Epithelial cell of proximal tubule (primary cell): ENCODE measurements around the gene CEP250. TPM values are rescaled to one million over a fixed set of nuclear protein-coding genes. Genes with fewer than 3 reads are reported as not detected.

ENCODE experiments used
- DNase-seq: peaks from one replicate; pipeline ENCODE4 v3.0.0-alpha.2; 2011; ENCODE audit warnings: low read depth
- H3K4me3 ChIP-seq: 2 replicates; pipeline ENCODE4 v1.5.1; 2011; ENCODE audit warnings: low read depth, mild to moderate bottlenecking, low read length
- total RNA-seq: library from RNA; depleted of rRNA; stranded (reverse); fragments of >200 nt; gene quantifications from 2 replicates; pipeline ENCODE4 v1.2.3, GENCODE V29; 2015
- TF ChIP-seq, protein P1 (sequence below): conservative IDR thresholded peaks from 2 replicates; pipeline ENCODE4 v1.5.1; 2012; ENCODE audit warnings: low read depth, mild to moderate bottlenecking, low read length

Gene CEP250
- total RNA-seq, 1 donor from 2014 or later, result 91.7 TPM

GRCh38 chr20:35523298-35523888 lies 68.0 kb downstream of the CEP250 start:
- H3K4me3 ChIP-seq, result no peak overlapping the region
- TF ChIP-seq, protein P1, sequence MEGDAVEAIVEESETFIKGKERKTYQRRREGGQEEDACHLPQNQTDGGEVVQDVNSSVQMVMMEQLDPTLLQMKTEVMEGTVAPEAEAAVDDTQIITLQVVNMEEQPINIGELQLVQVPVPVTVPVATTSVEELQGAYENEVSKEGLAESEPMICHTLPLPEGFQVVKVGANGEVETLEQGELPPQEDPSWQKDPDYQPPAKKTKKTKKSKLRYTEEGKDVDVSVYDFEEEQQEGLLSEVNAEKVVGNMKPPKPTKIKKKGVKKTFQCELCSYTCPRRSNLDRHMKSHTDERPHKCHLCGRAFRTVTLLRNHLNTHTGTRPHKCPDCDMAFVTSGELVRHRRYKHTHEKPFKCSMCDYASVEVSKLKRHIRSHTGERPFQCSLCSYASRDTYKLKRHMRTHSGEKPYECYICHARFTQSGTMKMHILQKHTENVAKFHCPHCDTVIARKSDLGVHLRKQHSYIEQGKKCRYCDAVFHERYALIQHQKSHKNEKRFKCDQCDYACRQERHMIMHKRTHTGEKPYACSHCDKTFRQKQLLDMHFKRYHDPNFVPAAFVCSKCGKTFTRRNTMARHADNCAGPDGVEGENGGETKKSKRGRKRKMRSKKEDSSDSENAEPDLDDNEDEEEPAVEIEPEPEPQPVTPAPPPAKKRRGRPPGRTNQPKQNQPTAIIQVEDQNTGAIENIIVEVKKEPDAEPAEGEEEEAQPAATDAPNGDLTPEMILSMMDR, result peak; percentile 67
- DNase-seq, result no peak

GRCh38 chr20:35525639-35526038 lies 70.2 kb downstream of the CEP250 start:
- TF ChIP-seq, protein P1, result no peak
- H3K4me3 ChIP-seq, result no peak overlapping the region
- no peak for DNase-seq

DNA sequence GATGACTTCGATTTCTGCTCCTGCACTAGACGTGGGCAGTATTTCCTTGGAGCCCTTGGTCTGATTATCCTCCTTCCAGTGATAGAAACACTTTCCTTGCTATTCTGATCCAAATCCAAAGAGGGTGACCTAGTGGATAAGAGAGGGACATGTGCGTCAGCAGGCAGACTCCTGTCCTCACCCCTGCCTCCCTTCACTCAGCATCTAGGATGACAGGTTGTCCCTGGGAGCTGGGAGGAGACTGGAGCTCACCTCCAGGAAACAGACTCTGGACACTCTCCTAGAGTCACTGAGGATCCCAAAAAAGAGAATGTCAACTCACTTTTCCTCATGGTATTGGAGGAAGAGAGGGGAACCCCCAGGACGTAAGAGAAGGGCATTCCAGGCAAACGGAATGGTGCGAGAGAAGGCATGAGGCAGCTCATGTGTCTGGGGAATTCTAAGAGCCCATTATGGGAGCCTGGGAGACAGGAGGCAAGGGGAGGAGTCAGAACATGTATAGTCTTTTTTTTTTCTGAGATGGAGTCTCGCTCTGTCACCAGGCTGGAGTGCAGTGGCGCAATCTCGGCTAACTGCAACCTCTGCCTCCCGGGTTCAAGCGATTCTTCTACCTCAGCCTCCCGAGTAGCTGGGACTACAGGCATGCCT lies 71.8 kb downstream of the CEP250 start:
- no peak overlapping the region for H3K4me3 ChIP-seq
- TF ChIP-seq, protein P1, result no peak
- no peak for DNase-seq

- DNase-seq, result no peak
- TF ChIP-seq, protein P1, result no peak
- no peak within 1 kb of the TSS for H3K4me3 ChIP-seq
Measured at GRCh38 chr20:35529552-35529951, 74.2 kb downstream of the CEP250 start, which contains the start of gene C20orf173. TSS of gene C20orf173 (minus strand) at chr20:35529652. CDS start at chr20:35529373, 279 bp downstream.

GRCh38 chr20:35539756-35540212 lies 84.4 kb downstream of the CEP250 start:
- no peak overlapping the region for H3K4me3 ChIP-seq
- DNase-seq, result no peak
- TF ChIP-seq, protein P1, result no peak

- DNase-seq, result no peak
- TF ChIP-seq, protein P1, result no peak
- H3K4me3 ChIP-seq, result peak overlapping the region; percentile 96
Measured at GRCh38 chr20:35541118-35541782, 85.9 kb downstream of the CEP250 start.
